ENCODE data around the gene ARHGAP31.
A peak's percentile ranks its signal among the peaks of the same experiment; 100 is the strongest.

ARHGAP31 gene

GRCh38 chr3:119453822-119454221, 159.6 kb downstream of the ARHGAP31 start:
- no peak for DNase-seq

GRCh38 chr3:119456469-119456868, 162.3 kb downstream of the ARHGAP31 start:
- no peak for DNase-seq

DNA sequence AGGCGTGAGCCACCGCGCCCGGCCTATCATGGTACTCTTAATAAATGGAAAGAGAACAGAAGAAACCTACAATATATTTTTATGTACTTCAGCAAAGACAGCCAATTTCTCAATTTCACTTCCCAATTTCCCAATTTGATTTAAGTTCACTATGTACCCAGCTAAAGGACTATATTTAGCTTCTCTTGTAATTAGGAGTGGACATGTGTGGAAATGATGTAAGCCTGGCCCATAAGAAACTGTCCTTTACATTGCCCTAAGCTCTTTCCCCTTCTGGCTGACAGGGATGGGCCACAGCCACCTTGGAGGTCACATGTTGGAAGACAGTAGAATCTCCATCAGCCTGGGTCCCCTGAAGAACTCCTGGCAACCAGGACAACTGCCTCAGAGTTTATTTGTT, 163.1 kb downstream of the ARHGAP31 start:
- DNase-seq = no peak

DNA sequence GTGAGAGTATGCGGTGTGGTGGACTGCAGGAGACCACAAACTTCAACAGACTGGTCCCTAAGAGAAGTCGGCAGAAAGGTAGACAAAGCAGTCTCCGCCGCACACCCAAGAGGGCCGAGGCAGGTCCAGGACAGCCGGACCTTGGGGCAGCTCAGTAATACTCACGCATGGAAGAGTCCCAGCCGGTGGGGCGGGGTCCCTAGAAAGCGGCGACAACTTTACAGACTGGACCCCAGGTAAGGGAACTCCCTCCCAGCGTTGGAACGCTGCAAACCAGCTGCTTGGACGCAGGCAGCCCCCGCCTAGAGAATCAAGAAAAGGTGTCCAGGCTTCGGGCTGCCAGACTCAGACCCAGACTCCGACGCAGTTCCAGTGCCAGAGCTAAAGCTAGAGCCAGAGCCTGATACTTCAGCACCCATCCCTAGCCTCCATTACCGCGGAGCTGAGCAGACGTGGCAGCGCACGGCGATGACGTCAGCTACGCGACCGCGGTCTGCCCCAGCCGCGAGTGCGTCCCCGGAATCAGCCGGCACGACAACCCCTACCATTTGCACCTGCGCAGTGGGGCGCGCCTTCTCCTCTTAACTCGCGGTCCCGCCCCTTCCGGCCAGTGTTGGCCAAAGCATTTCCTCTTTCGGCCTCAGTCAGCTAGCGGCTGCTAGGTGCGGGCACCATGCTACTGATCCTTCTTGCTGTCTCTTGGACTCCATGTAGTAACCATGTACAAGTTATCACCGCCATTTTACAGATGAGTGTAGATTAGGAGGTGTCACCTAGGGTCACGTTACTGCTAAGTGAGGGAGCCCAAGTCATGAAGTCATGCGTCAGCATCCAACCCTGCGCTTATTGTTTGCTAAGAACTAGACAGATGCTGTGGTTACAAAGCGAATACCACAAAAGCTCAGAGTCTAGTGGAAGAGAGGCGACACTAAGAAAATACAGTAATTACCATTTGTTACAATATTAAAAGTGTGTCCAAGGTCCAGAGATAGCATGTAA, 169.3 kb downstream of the ARHGAP31 start, which contains the start of gene TMEM39A:
TMEM39A (minus strand) TSS at position 445 of the 999 bp plus-strand sequence. CDS start 1,541 bp downstream, outside the sequence.
- DNase-seq = peak; percentile 99

DNA sequence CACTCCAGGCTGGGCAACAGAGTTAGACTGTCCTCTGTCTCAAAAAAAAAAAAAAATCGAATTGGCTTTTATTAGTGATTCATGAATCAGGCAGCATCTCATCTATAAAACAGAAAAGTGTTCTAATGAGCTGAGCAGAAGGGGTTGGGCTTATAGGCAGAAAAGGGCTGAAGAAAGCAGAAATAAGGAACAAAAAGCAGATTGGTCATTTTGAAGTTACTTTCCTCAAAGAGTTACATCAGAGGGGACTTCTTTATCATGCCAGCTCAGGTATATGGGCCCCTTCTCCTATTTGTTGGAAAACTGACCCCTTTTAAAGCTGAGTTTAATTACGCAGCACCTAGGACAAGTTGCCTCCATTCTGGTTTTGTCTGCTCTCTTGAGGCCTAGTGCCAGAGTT, 173.9 kb downstream of the ARHGAP31 start:
- no peak for DNase-seq

GRCh38 chr3:119469418-119470189, 175.4 kb downstream of the ARHGAP31 start:
- DNase-seq = no peak

All from stimulated activated CD4-positive, alpha-beta T cell treated with anti-CD3 and anti-CD28 coated beads, Interleukin-4, amount 100 ng/mL, for 1 hour (primary cell).